T47D (cell line): ENCODE data around the gene SLC25A19.

Experiments used
- DNase-seq, 2 experiments: peaks; one replicate each; pipeline versions ENCODE4 v3.0.0 to v3.0.0-alpha.2; 2011 to 2012; ENCODE audit warnings: low read depth in 1 of 2, low spot score in 1 of 2
- JUND ChIP-seq: IDR thresholded peaks from 2 replicates; pipeline ENCODE4 v1.6.1; 2012; ENCODE audit warnings: low read depth
- in situ Hi-C: cut with HindIII; loops from 2 replicates; pipeline ENCODE4 v1.10.0; 2016; ENCODE audit warnings: low sequenced_read_pairs, low pct_unique_long_range_greater_than_20kb

Gene SLC25A19

DNA sequence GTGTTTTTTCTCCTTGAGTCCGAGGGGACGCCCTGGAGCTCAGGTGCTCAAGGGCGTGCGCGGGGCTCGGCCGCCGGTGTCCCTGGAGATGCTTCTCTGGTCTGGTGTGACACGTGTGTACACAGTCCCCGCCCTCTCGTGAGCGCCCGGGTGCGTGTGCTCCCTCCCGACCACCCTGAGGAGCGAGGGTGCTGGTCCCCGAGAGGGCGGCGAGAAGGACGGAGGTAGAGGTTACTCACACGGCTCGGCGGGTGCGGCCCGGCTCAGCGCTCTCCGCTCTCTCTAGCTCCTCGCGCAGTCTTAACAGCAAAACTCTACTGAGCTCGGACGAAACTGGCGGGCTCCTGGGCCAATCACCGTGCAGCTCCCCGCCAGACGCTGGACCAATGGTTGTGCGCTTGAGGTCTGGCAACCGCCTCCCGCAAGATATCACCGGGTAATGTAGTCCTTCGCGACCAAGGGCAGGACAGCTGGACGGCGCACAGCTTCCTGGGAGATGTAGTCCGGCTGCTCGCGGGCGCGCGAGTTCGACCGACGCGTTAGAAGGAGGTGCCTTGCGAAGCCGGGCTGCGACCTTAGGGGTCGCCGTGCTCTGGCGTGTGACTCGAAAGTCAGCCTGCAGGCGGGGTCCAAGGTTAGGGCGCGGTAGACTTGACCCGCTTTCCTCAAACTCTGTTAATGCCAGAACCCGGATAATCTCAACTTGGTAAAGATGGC, at the start of gene SLC25A19:
TSS of gene SLC25A19 (minus strand) at position 319 of the 717 bp plus-strand sequence. CDS start 2,669 bp downstream, outside the sequence.
- no peak for TF ChIP-seq JUND
- DNase-seq, result peak; percentile 99 to 100
- in situ Hi-C loops, result no loop called here

DNA sequence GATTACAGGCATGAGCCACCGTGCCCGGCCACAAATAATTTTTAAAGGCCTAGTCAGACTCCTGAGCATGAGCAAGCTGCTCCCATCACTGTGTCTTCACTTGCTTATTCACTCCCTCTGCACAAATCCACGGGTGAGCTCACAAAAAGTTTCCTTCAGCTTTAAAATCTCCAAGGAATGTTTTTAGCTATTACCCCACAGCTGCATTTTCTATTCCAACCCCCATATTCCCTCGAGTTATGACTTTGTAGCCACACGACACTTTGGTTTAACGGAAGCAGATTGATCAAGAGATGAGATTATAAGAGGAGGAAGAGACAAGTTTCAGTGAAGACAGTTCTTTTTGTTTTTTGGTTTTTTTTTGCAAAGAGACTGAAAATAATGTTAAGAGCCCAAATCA, 49.1 kb upstream of the SLC25A19 start:
- in situ Hi-C loops, result no loop called here
- TF ChIP-seq JUND, result no peak
- DNase-seq, result peak in 1 of 2 experiments; percentile 23

DNA sequence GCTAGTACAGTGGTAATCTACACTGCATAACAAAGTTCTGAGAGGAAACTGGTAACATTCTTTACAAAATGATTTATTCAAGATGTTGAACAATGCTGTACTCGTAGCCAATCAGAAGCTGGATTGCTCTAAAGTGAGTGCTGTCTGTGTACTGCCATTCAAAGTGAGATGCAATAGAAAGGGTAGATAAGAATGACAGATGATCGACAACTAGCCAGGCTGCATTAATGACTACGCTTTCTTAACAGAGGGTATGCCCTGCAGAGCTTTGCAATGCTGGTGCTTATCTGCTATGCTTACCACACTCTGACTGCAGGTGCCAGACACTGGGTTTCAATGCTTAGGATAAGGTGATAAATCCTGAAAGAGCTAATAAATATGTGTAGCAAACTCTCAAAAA, 46.1 kb upstream of the SLC25A19 start:
- no peak for TF ChIP-seq JUND
- no peak for DNase-seq
- in situ Hi-C loops, result no loop called here

DNA sequence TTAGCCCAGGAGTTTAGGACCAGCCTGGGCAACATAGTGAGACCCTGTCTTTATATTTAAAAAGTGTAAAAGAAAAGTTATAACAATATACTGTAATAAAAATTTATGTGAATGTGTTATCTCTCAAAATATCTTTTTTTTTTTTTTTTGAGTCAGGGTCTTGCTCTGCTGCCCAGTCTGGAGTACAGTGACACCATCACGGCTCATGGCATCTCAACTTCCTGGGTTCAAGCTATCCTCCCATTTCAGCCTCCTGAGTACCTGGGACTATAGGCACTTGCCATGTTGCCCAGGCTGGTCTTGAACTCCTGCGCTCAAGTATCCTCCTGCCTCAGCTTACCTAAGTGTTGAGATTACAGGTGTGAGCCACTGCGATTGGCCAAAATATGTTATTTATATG, 45.5 kb upstream of the SLC25A19 start:
- in situ Hi-C loops, result no loop called here
- DNase-seq, result no peak
- TF ChIP-seq JUND, result no peak

DNA sequence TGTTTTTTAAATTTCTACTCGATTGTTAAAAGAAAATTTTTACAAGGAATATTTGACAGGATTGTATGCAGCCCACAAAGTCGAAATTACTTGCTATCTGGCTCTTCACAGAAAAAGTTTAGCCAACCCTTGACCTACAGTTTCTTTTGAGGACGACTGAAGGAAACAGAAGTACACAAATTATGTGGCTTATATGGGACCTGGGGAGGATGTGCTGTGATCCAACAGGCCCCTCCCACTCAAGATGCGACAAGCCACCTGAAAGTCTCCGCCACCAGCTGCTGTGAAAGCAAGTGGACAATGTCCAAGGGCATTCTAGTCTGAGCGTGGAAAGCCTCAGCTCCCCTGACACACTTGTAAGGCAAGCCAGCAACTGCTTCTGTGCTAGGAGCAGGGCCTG, 42.4 kb upstream of the SLC25A19 start:
- TF ChIP-seq JUND, result no peak

DNA sequence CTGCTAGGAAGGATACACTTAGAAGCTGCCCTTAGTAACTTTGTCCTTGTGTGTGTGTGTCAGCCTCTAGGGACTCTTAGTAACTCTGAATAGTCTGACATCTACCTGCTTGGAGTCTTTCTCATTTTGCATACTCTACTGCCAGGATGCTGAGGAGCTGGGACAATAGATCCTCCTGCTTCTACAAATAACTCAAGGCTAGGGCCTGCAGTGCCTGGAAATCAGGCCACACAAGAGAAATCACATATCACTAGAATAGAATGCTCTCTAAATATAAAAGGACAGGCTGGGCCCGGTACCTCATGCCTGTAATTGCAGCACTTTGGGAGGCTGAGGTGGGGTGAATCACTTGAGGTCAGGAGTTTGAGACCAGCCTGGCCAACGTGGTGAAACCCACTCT, 38.5 kb upstream of the SLC25A19 start:
- in situ Hi-C loops, result no loop called here
- TF ChIP-seq JUND, result no peak
- DNase-seq, result no peak

More for the DNA sequence above, 42.4 kb upstream of the SLC25A19 start:
- DNase-seq, result no peak
- in situ Hi-C loops, result no loop called here

DNA sequence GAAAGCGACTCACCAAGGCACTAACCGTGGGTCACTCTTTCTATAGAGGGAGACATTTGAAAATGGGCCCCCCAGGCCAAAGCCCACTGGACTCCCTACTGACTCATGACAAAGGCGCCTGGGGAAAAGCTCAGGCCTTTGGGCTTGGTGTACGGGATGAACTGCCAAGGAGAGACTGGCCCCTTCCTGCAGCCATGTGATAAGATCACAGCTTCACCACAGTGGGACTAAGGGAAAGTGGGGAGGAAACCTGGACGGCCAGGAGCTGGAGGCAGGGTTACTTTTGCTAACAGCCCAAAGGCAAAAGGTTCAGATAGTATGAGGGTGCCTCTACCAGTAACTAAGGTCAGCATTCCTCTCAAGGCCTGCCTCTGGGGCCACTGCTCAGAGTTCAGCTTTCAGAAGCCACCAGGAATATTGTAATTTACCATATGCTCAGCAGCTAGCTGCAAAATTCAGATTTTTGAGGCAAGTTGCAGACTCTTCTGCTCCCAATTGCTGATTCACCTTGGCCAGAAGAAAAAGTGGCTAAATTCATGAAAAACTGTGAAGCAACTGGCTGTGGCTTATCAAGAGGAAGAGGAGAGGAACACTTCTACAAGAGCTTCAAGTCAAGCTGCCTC, 37.1 kb upstream of the SLC25A19 start:
- no peak for DNase-seq
- TF ChIP-seq JUND, result no peak
- in situ Hi-C loops, result no loop called here

DNA sequence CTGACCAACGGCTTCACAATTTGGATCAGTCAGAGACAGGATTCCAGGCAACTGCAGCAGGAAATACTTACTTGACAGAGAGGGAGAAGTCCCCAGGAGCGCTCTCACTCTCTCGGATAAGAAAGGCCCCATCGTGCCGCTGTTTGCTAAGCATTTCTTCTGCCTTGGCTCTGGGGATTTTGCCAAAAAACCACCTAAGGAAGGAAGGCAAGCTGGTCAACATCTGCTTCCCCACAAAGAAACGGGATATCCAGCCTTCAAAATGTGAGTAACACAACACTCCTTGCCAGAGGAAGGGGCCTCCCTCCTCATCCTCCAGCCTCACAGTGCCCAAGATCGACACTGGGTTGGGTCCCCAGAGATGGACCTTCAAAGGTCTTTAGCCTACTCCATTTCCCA, 36.6 kb upstream of the SLC25A19 start:
- in situ Hi-C loops, result no loop called here
- DNase-seq, result no peak
- TF ChIP-seq JUND, result no peak

DNA sequence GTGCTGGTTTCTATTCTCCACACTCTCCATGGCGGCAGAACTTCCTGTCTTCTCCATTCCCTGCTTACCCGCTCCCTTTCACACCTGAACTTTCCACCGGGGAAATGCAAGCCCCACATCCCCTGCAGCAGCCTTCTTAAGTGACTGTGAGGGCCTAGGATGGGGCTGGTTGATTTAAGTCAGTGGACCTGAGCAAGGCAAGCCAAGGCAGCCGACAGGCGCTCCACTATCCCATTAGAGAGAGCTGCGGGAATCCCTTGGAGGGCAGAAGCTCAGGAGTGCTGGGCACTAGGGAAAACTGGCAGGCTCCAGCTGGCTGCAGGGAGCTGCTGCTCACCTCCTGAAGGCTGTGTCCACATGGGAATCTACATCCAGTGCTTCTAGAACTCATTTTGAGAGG, 36.1 kb upstream of the SLC25A19 start:
- no peak for DNase-seq
- no peak for TF ChIP-seq JUND
- in situ Hi-C loops, result no loop called here

DNA sequence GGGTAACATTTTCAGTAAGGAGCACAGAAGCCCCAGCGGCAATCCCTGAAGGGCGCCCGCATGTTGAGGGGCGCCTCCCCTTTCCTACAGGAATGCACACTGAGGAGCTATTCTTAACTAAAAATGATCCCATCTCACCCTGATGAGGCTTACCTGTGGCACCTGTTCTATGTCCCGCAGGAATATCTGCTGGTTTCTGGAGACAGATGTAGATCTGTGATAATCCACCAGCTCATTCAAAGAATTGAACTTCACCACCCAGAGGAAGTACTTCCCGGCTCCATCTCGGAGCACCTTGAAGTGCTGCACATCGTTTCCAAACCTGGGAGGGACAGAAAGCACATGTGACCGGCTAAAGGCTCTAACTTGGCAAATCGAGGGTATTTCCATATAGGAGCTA, 32.3 kb upstream of the SLC25A19 start:
- DNase-seq, result no peak
- in situ Hi-C loops, result no loop called here
- no peak for TF ChIP-seq JUND

DNA sequence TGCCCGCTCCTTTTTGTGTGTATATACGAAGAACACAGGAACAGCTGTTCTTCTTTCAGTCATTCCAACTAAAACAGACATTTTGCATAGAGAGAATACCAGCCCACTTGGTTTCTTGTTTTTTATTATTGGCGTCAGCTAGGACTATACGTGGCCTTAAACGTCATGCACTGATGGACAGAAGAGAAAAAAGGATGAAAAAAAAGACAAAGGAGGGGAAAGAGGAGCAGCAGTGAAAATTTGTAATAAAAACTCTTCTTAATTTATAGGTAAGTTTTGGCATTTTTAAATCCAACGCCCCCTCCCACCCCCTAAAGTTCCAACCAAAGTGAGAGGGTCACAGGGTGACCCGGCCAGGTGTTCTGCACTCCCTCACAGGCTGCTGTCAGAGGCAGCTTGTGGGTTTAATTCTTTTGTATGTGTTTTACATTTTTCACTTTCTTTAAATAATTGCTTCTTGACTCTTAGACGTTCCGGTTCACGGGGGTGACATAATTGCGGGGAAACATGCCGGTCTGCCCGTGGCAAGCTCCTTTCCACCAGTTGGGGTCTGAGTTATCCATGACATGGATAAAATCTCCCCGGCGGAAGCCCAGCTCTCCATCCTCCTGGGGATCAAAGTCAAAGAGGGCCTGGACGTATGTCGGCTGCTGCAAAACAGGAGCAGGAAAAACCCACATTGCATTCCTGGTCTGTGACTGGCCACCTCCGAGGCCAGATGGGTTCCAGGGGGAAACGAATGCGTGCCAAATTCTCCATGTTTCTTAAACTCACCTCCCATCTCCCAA, 30.9 kb upstream of the SLC25A19 start:
- in situ Hi-C loops, result no loop called here
- no peak for DNase-seq
- no peak for TF ChIP-seq JUND

DNA sequence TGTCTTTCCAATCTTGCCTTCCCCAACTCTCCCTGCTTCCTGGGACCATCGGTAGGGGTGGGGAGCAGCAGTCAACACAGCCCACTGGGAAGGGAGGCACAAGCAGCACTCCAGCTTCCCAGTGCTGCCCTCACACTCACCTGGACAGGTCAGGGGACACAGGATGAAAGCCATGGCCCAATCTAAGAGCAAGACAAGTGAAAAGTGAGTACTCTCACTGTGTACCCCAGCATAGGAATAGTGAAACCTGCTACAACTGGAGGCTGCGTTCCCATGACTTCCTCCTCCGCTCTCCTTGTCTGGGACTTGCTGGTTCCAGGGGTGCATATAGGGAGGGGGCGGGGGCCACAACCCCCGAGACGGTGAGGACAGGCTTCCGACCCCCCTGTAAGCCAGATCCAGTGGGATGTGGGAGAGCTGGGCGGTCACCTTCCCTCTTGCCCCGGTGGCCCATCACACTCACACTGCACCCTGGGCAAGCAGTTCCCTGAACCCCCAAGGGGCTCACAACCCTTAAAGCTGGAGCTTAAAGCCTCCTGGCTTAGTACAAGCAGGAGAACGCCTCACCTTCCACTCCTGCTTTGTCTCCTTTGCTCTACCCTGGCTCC, 29.5 kb upstream of the SLC25A19 start:
- no peak for TF ChIP-seq JUND
- in situ Hi-C loops, result no loop called here
- no peak for DNase-seq

DNA sequence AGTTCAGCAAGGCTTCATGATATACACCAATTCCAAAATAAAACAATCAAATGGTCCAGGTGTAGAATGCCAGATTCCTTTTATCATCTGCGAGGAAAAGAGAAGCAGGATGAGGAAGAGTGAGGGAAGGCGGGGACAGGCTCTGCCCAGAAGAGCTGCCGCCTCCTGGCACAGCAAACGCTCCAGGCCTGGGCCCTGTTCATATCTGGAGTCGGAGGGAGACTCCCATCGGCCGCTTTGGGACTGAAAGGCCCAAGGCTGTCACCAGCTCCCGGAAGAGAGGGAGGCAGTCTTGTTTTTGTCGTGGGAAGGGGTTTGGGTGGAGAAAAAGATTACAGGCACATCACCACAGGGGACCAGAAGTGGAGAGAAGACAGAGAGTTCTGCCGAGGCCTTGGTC, 29.0 kb upstream of the SLC25A19 start:
- no peak for TF ChIP-seq JUND
- in situ Hi-C loops, result no loop called here
- no peak for DNase-seq
